ENCODE measurements around the gene ZNF549. TPM values are rescaled to one million over a fixed set of nuclear protein-coding genes. Genes with fewer than 3 reads are reported as not detected.

The ZNF549 gene
- total and polyA plus RNA-seq, 2 of the 13 experiments (the other 11 are each of a cell fraction or from before 2014, with no cell fraction given): 2.8 to 6.4 TPM

GRCh38 chr19:57578487-57579205 lies 51.5 kb downstream of the ZNF549 start, which contains the start of gene ZNF416 (continued):
- TF ChIP-seq RERE (CRISPR knock-in tag; IDR thresholded peaks at IDR 0.05; ENCODE audit: low read depth) (no peak), REPIN1 (CRISPR knock-in tag; IDR thresholded peaks at IDR 0.05; ENCODE audit: borderline replicate concordance, low read depth) (no peak; the same call in 1 of the 2 replicates), ZNF180 (CRISPR knock-in tag; IDR thresholded peaks at IDR 0.05; ENCODE audit: borderline replicate concordance, low read depth) (no peak), ARHGAP35 (CRISPR knock-in tag; IDR thresholded peaks at IDR 0.05; ENCODE audit: borderline replicate concordance) (no peak), KAT7 (CRISPR knock-in tag; IDR thresholded peaks at IDR 0.05; ENCODE audit: borderline replicate concordance) (no peak; the same call in 1 of the 2 replicates), CBX5 (CRISPR knock-in tag; IDR thresholded peaks at IDR 0.05; ENCODE audit: borderline replicate concordance) (peak; percentile 71; the same call in 1 of the 2 replicates), CREBL2 (CRISPR knock-in tag; IDR thresholded peaks at IDR 0.05; ENCODE audit: borderline replicate concordance) (no peak), ZNF614 (CRISPR knock-in tag; IDR thresholded peaks at IDR 0.05; ENCODE audit: borderline replicate concordance) (no peak; the same call in 1 of the 2 replicates), ZKSCAN8 (CRISPR knock-in tag; IDR thresholded peaks at IDR 0.05; ENCODE audit: borderline replicate concordance) (no peak), SKI (IDR thresholded peaks at IDR 0.05; ENCODE audit: partially characterized antibody) (no peak), RFX5 (IDR thresholded peaks at IDR 0.05; ENCODE audit: low read depth, low read length) (0 out of 2 replicates have a peak, but pooled peaks have one; percentile 13), SRSF1 (optimal IDR thresholded peaks at IDR 0.05; ENCODE audit: low read depth, low read length) (no peak), TP53 (CRISPR knock-in tag; conservative IDR thresholded peaks at IDR 0.05) (no peak), ZSCAN25 (CRISPR knock-in tag; IDR thresholded peaks at IDR 0.05) (peak; percentile 35; the same call in 1 of the 2 replicates), SMAD9 (CRISPR knock-in tag; IDR thresholded peaks at IDR 0.05) (no peak), KDM1A (CRISPR knock-in tag; IDR thresholded peaks at IDR 0.05) (no peak), MTA3 (CRISPR knock-in tag; IDR thresholded peaks at IDR 0.05) (no peak), MLLT10 (CRISPR knock-in tag; IDR thresholded peaks at IDR 0.05) (no peak), MLX (CRISPR knock-in tag; IDR thresholded peaks at IDR 0.05) (no peak), KDM5A (IDR thresholded peaks at IDR 0.05; ENCODE audit: borderline replicate concordance, low read length) (peak; percentile 92), ZNF879 (CRISPR knock-in tag; IDR thresholded peaks at IDR 0.05) (0 out of 2 replicates have a peak, but pooled peaks have one; percentile 63), ZFAT (CRISPR knock-in tag; conservative IDR thresholded peaks at IDR 0.05) (no peak), ZIK1 (CRISPR knock-in tag; IDR thresholded peaks at IDR 0.05; ENCODE audit: borderline replicate concordance, low read depth) (no peak), NR1H2 (CRISPR knock-in tag; IDR thresholded peaks at IDR 0.05; ENCODE audit: borderline replicate concordance, low read depth) (no peak)
- TF ChIP-seq, protein P1, sequence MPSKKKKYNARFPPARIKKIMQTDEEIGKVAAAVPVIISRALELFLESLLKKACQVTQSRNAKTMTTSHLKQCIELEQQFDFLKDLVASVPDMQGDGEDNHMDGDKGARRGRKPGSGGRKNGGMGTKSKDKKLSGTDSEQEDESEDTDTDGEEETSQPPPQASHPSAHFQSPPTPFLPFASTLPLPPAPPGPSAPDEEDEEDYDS (CRISPR knock-in tag; IDR thresholded peaks at IDR 0.05): no peak; the same call in 1 of the 2 replicates

All from HepG2 (cell line).